Testis (tissue), 2 donors: Measurements from ENCODE around the gene ABCD1.

Source experiments
- POLR2A ChIP-seq: fragments of 450-650 bp; IDR thresholded peaks from one replicate; pipeline ENCODE4 v1.6.1; 2017; ENCODE audit warnings: antibody characterized with exemption, mild to moderate bottlenecking, moderate library complexity
- TF ChIP-seq, protein P1 (sequence below), 3 experiments: fragments of 450-650 bp in 2 of 3; fragments of 200-600 bp in 1 of 3; sonication (generic) in 1 of 3; IDR thresholded peaks; one replicate each; pipeline ENCODE4 v1.5.1; 2016 to 2019; ENCODE audit warnings: antibody characterized with exemption in 3 of 3, mild to moderate bottlenecking in 2 of 3, moderate library complexity in 1 of 3

DNA sequence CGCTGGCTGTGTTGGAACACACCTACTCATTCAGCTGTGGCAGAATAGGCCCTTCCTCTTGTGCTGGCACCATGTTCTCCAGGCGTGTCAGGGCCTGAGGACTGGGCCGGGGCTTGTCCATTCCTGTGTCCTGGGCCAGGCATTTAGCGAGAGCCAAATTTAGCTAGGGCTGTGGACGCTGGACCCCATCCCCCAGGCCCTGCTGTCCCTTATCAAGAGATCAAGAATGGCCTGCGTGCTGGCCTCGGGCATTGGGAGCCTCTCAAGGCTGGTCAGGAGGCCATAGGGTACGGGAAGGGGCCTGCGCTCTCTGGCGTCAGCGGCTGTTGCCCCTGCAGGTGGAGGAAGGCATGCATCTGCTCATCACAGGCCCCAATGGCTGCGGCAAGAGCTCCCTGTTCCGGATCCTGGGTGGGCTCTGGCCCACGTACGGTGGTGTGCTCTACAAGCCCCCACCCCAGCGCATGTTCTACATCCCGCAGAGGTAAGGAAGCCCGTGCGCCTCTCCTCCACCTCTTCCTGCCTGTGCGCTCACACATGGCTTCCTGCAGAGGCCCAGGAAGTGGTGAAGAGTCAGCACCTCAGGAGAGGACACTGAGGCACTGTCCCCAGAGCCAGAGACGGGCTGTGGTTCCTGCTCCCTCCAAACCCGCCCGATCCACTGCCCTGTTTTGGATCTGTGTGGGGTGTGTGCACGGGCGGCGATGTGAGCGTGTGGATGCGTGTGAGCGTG is 15.3 kb downstream of the ABCD1 start:
- TF ChIP-seq, protein P1, sequence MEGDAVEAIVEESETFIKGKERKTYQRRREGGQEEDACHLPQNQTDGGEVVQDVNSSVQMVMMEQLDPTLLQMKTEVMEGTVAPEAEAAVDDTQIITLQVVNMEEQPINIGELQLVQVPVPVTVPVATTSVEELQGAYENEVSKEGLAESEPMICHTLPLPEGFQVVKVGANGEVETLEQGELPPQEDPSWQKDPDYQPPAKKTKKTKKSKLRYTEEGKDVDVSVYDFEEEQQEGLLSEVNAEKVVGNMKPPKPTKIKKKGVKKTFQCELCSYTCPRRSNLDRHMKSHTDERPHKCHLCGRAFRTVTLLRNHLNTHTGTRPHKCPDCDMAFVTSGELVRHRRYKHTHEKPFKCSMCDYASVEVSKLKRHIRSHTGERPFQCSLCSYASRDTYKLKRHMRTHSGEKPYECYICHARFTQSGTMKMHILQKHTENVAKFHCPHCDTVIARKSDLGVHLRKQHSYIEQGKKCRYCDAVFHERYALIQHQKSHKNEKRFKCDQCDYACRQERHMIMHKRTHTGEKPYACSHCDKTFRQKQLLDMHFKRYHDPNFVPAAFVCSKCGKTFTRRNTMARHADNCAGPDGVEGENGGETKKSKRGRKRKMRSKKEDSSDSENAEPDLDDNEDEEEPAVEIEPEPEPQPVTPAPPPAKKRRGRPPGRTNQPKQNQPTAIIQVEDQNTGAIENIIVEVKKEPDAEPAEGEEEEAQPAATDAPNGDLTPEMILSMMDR (IDR thresholded peaks at IDR 0.05), result no peak
- no peak for TF ChIP-seq POLR2A
